Neural cell (in vitro differentiated cells): ENCODE data around the gene GFRA3. TPM values are rescaled to one million over a fixed set of nuclear protein-coding genes. Genes with fewer than 3 reads are reported as not detected.

ENCODE experiments used
- H2AFZ ChIP-seq: fragments of 200-600, 300-800 bp; sonication (generic), shearing (Covaris generic); 2 replicates; pipeline ENCODE4 v1.6.0; 2014; ENCODE audit warnings: low read depth, mild to moderate bottlenecking, antibody characterized with exemption, low read length, moderate library complexity
- H3F3A ChIP-seq: fragments of 200-600 bp; shearing (Covaris generic); 2 replicates; pipeline ENCODE4 v1.6.1; 2016; ENCODE audit warnings: mild to moderate bottlenecking, moderate library complexity, mixed read lengths, antibody characterized with exemption, low read length; ENCODE audit not compliant: insufficient read depth, poor library complexity, severe bottlenecking
- H3K27ac ChIP-seq: fragments of 200-600, 300-800 bp; sonication (generic), shearing (Covaris generic); 2 replicates; pipeline ENCODE4 v1.5.1; 2014; ENCODE audit warnings: mild to moderate bottlenecking, low read length, moderate library complexity
- H3K27me3 ChIP-seq: fragments of 300-800, 200-600 bp; sonication (generic), shearing (Covaris generic); 2 replicates; pipeline ENCODE4 v1.6.0; 2014; ENCODE audit warnings: mild to moderate bottlenecking, low read depth, low read length, moderate library complexity; ENCODE audit not compliant: insufficient read depth
- H3K36me3 ChIP-seq: fragments of 300-800, 200-600 bp; sonication (generic), shearing (Covaris generic); 2 replicates; pipeline ENCODE4 v1.5.1; 2014; ENCODE audit warnings: mild to moderate bottlenecking, antibody characterized with exemption, low read length, moderate library complexity; ENCODE audit not compliant: insufficient read depth
- H3K4me2 ChIP-seq: fragments of 300-800, 200-600 bp; sonication (generic), shearing (Covaris generic); 2 replicates; pipeline ENCODE4 v1.6.0; 2014; ENCODE audit warnings: mild to moderate bottlenecking, low read length
- H3K4me3 ChIP-seq: fragments of 300-800, 200-600 bp; sonication (generic), shearing (Covaris generic); 2 replicates; pipeline ENCODE4 v1.5.1; 2014; ENCODE audit warnings: mild to moderate bottlenecking, low read length, moderate library complexity
- H3K79me2 ChIP-seq: fragments of 200-600 bp; shearing (Covaris generic); replicated peaks from 2 replicates; pipeline ENCODE4 v1.6.0; 2014; ENCODE audit warnings: mild to moderate bottlenecking, low read length, moderate library complexity; ENCODE audit not compliant: insufficient read depth
- H3K9ac ChIP-seq: fragments of 300-800, 200-600 bp; sonication (generic), shearing (Covaris generic); 2 replicates; pipeline ENCODE4 v1.6.1; 2016; ENCODE audit warnings: mild to moderate bottlenecking, low read length, mixed read lengths
- H3K9me2 ChIP-seq: fragments of 200-600 bp; shearing (Covaris generic); 2 replicates; pipeline ENCODE4 v1.6.1; 2016; ENCODE audit warnings: mild to moderate bottlenecking, low read length, mixed read lengths; ENCODE audit not compliant: insufficient read depth
- H3K9me3 ChIP-seq: fragments of 200-600, 300-800 bp; sonication (generic), shearing (Covaris generic); 2 replicates; pipeline ENCODE4 v1.6.1; 2016; ENCODE audit warnings: mild to moderate bottlenecking, mixed run types, low read length, moderate library complexity, mixed read lengths
- H4K20me1 ChIP-seq: fragments of 200-600 bp; shearing (Covaris generic); 2 replicates; pipeline ENCODE4 v1.6.1; 2016; ENCODE audit warnings: mild to moderate bottlenecking, mixed run types; ENCODE audit not compliant: insufficient read depth
- CTCF ChIP-seq: fragments of 450-650 bp; IDR thresholded peaks from 2 replicates; pipeline ENCODE4 v1.5.1; 2014; ENCODE audit warnings: antibody characterized with exemption, mild to moderate bottlenecking, moderate library complexity; ENCODE audit not compliant: poor library complexity, severe bottlenecking
- EP300 ChIP-seq: fragments of 450-650 bp; conservative IDR thresholded peaks from 2 replicates; pipeline ENCODE4 v1.6.1; 2014; ENCODE audit warnings: antibody characterized with exemption, mild to moderate bottlenecking, moderate library complexity; ENCODE audit not compliant: poor library complexity, severe bottlenecking
- EZH2 ChIP-seq: fragments of 200-600, 300-800 bp; shearing (Covaris generic), sonication (generic); IDR thresholded peaks from 2 replicates; pipeline ENCODE4 v1.6.1; 2014; ENCODE audit warnings: antibody characterized with exemption, low read length, borderline replicate concordance, mild to moderate bottlenecking; ENCODE audit not compliant: insufficient read depth, poor library complexity, severe bottlenecking
- MXI1 ChIP-seq: fragments of 450-650 bp; conservative IDR thresholded peaks from 2 replicates; pipeline ENCODE4 v1.6.1; 2014; ENCODE audit warnings: antibody characterized with exemption, mild to moderate bottlenecking; ENCODE audit not compliant: poor library complexity, severe bottlenecking
- POLR2AphosphoS5 ChIP-seq: IDR thresholded peaks from 2 replicates; pipeline ENCODE4 v1.6.1; 2012
- RAD21 ChIP-seq: fragments of 450-650 bp; conservative IDR thresholded peaks from 2 replicates; pipeline ENCODE4 v1.6.1; 2014; ENCODE audit warnings: antibody characterized with exemption, mild to moderate bottlenecking, moderate library complexity
- REST ChIP-seq: IDR thresholded peaks from 2 replicates; pipeline ENCODE4 v1.6.1; 2012; ENCODE audit warnings: borderline replicate concordance
- SMC3 ChIP-seq: fragments of 450-650 bp; conservative IDR thresholded peaks from 2 replicates; pipeline ENCODE4 v1.6.1; 2014; ENCODE audit warnings: antibody characterized with exemption, mild to moderate bottlenecking, moderate library complexity; ENCODE audit not compliant: poor library complexity
- TAF1 ChIP-seq: IDR thresholded peaks from 2 replicates; pipeline ENCODE4 v1.6.1; 2012; ENCODE audit warnings: low read depth
- polyA plus RNA-seq: library from polyadenylated mRNA; depleted of rRNA; stranded (reverse); fragments of >200 nt; gene quantifications from 2 replicates; pipeline ENCODE4 v1.2.3, GENCODE V29; 2014

Gene GFRA3
- polyA plus RNA-seq, 1 donor from 2014 or later = not detected

GRCh38 chr5:138213161-138214029 lies 61.0 kb downstream of the GFRA3 start, which contains the start of gene CDC23:
CDC23 (minus strand) TSS chr5:138213323; CDS start chr5:138213312, 11 bp downstream.
- no peaks in the 10 kb centered on the region for H4K20me1 ChIP-seq
- peak within 1 kb of the TSS; percentile 89 for H3K4me3 ChIP-seq
- H3K9me3 ChIP-seq = no peaks in the 10 kb centered on the region
- no peaks in the 10 kb centered on the region for H3F3A ChIP-seq
- no peaks in the 10 kb centered on the region for H3K27me3 ChIP-seq
- H3K9me2 ChIP-seq = no peaks in the 10 kb centered on the region
- H3K79me2 ChIP-seq = peaks cover 32% of the 10 kb centered on the region
- H3K9ac ChIP-seq = peak within 1 kb of the TSS; percentile 81
- H3K4me2 ChIP-seq = peak within 1 kb of the TSS; percentile 91
- no peaks in the 10 kb centered on the region for H3K36me3 ChIP-seq
- H3K27ac ChIP-seq = peak within 1 kb of the TSS; percentile 82
- H2AFZ ChIP-seq = peak within 1 kb of the TSS; percentile 83
- TF ChIP-seq RAD21 (peak; percentile 48), MXI1 (peak; percentile 100), POLR2AphosphoS5 (peak; percentile 93), REST (peak; percentile 63), TAF1 (peak; percentile 63), EP300 (no peak), EZH2 (no peak)

- no peaks in the 10 kb centered on the region for H4K20me1 ChIP-seq
- H3K79me2 ChIP-seq = peaks cover 34% of the 10 kb centered on the region
- peak overlapping the region; percentile 89 for H3K4me3 ChIP-seq
- no peaks in the 10 kb centered on the region for H3K27me3 ChIP-seq
- no peaks in the 10 kb centered on the region for H3K36me3 ChIP-seq
- TF ChIP-seq MXI1 (no peak), SMC3 (peak; percentile 46), TAF1 (no peak)
- H3K4me2 ChIP-seq = peak overlapping the region; percentile 91
- no peaks in the 10 kb centered on the region for H3K9me2 ChIP-seq
- no peaks in the 10 kb centered on the region for H3F3A ChIP-seq
- peak overlapping the region; percentile 83 for H2AFZ ChIP-seq
- H3K9ac ChIP-seq = peak overlapping the region; percentile 81
- H3K9me3 ChIP-seq = no peaks in the 10 kb centered on the region
- peak overlapping the region; percentile 82 for H3K27ac ChIP-seq
These were observed 61.6 kb downstream of the GFRA3 start for GRCh38 chr5:138212828-138213160.

- TF ChIP-seq POLR2AphosphoS5 (no peak), CTCF (no peak), REST (no peak), EZH2 (no peak), MXI1 (no peak), RAD21 (no peak), TAF1 (no peak)
- H3K4me3 ChIP-seq = no peak overlapping the region
- H3K9me3 ChIP-seq = no peaks in the 10 kb centered on the region
- no peak overlapping the region for H3K4me2 ChIP-seq
- H4K20me1 ChIP-seq = no peaks in the 10 kb centered on the region
- H3K27me3 ChIP-seq = no peaks in the 10 kb centered on the region
- H3K27ac ChIP-seq = no peak overlapping the region
- H3K79me2 ChIP-seq = peaks cover 37% of the 10 kb centered on the region
- no peak overlapping the region for H2AFZ ChIP-seq
- H3K36me3 ChIP-seq = no peaks in the 10 kb centered on the region
- H3K9ac ChIP-seq = no peak overlapping the region
- H3K9me2 ChIP-seq = no peaks in the 10 kb centered on the region
- H3F3A ChIP-seq = no peaks in the 10 kb centered on the region
These were observed 63.4 kb downstream of the GFRA3 start for GRCh38 chr5:138210985-138211384.
